ENCODE data around the gene PLEKHG7.

DNA sequence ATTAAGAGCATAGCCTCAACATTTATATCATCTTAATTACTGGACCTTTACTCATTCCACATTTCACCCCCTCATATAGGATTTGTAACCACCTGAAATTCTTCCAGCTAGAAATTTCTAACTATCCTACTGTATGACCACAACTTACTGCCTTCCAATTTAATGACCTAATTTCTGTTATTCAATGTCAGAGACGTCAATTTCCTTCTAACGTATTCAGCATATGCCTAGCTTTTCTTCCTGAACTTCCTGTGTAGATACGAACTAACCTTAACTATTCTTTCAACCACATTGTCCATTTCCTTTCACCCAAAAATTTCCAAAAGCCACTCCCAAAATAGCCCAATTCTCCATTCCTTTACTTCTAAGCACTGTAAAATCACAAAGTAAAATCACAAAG, 118.4 kb downstream of the PLEKHG7 start:
- TF ChIP-seq POLR2AphosphoS5 (IDR thresholded peaks at IDR 0.05; ENCODE audit: borderline replicate concordance, low read depth, low read length) (no peak), EZH2 (IDR thresholded peaks at IDR 0.05) (no peak), FOXP2 (optimal IDR thresholded peaks at IDR 0.05; ENCODE audit: control extremely low read depth, extremely low read length, insufficient read depth) (no peak)
